Neural cell (in vitro differentiated cells): ENCODE measurements around the gene JOSD1. TPM values are rescaled to one million over a fixed set of nuclear protein-coding genes. Genes with fewer than 3 reads are reported as not detected.

ENCODE experiments used
- H2AFZ ChIP-seq: fragments of 200-600, 300-800 bp; sonication (generic), shearing (Covaris generic); 2 replicates; pipeline ENCODE4 v1.6.0; 2014; ENCODE audit warnings: low read depth, mild to moderate bottlenecking, antibody characterized with exemption, low read length, moderate library complexity
- H3F3A ChIP-seq: fragments of 200-600 bp; shearing (Covaris generic); 2 replicates; pipeline ENCODE4 v1.6.1; 2016; ENCODE audit warnings: mild to moderate bottlenecking, moderate library complexity, mixed read lengths, antibody characterized with exemption, low read length; ENCODE audit not compliant: insufficient read depth, poor library complexity, severe bottlenecking
- H3K27ac ChIP-seq: fragments of 200-600, 300-800 bp; sonication (generic), shearing (Covaris generic); 2 replicates; pipeline ENCODE4 v1.5.1; 2014; ENCODE audit warnings: mild to moderate bottlenecking, low read length, moderate library complexity
- H3K27me3 ChIP-seq: fragments of 300-800, 200-600 bp; sonication (generic), shearing (Covaris generic); 2 replicates; pipeline ENCODE4 v1.6.0; 2014; ENCODE audit warnings: mild to moderate bottlenecking, low read depth, low read length, moderate library complexity; ENCODE audit not compliant: insufficient read depth
- H3K36me3 ChIP-seq: fragments of 300-800, 200-600 bp; sonication (generic), shearing (Covaris generic); 2 replicates; pipeline ENCODE4 v1.5.1; 2014; ENCODE audit warnings: mild to moderate bottlenecking, antibody characterized with exemption, low read length, moderate library complexity; ENCODE audit not compliant: insufficient read depth
- H3K4me2 ChIP-seq: fragments of 300-800, 200-600 bp; sonication (generic), shearing (Covaris generic); 2 replicates; pipeline ENCODE4 v1.6.0; 2014; ENCODE audit warnings: mild to moderate bottlenecking, low read length
- H3K4me3 ChIP-seq: fragments of 300-800, 200-600 bp; sonication (generic), shearing (Covaris generic); 2 replicates; pipeline ENCODE4 v1.5.1; 2014; ENCODE audit warnings: mild to moderate bottlenecking, low read length, moderate library complexity
- H3K79me2 ChIP-seq: fragments of 200-600 bp; shearing (Covaris generic); replicated peaks from 2 replicates; pipeline ENCODE4 v1.6.0; 2014; ENCODE audit warnings: mild to moderate bottlenecking, low read length, moderate library complexity; ENCODE audit not compliant: insufficient read depth
- H3K9ac ChIP-seq: fragments of 300-800, 200-600 bp; sonication (generic), shearing (Covaris generic); 2 replicates; pipeline ENCODE4 v1.6.1; 2016; ENCODE audit warnings: mild to moderate bottlenecking, low read length, mixed read lengths
- H3K9me2 ChIP-seq: fragments of 200-600 bp; shearing (Covaris generic); 2 replicates; pipeline ENCODE4 v1.6.1; 2016; ENCODE audit warnings: mild to moderate bottlenecking, low read length, mixed read lengths; ENCODE audit not compliant: insufficient read depth
- H3K9me3 ChIP-seq: fragments of 200-600, 300-800 bp; sonication (generic), shearing (Covaris generic); 2 replicates; pipeline ENCODE4 v1.6.1; 2016; ENCODE audit warnings: mild to moderate bottlenecking, mixed run types, low read length, moderate library complexity, mixed read lengths
- H4K20me1 ChIP-seq: fragments of 200-600 bp; shearing (Covaris generic); 2 replicates; pipeline ENCODE4 v1.6.1; 2016; ENCODE audit warnings: mild to moderate bottlenecking, mixed run types; ENCODE audit not compliant: insufficient read depth
- EP300 ChIP-seq: fragments of 450-650 bp; conservative IDR thresholded peaks from 2 replicates; pipeline ENCODE4 v1.6.1; 2014; ENCODE audit warnings: antibody characterized with exemption, mild to moderate bottlenecking, moderate library complexity; ENCODE audit not compliant: poor library complexity, severe bottlenecking
- EZH2 ChIP-seq: fragments of 200-600, 300-800 bp; shearing (Covaris generic), sonication (generic); IDR thresholded peaks from 2 replicates; pipeline ENCODE4 v1.6.1; 2014; ENCODE audit warnings: antibody characterized with exemption, low read length, borderline replicate concordance, mild to moderate bottlenecking; ENCODE audit not compliant: insufficient read depth, poor library complexity, severe bottlenecking
- MXI1 ChIP-seq: fragments of 450-650 bp; conservative IDR thresholded peaks from 2 replicates; pipeline ENCODE4 v1.6.1; 2014; ENCODE audit warnings: antibody characterized with exemption, mild to moderate bottlenecking; ENCODE audit not compliant: poor library complexity, severe bottlenecking
- POLR2AphosphoS5 ChIP-seq: IDR thresholded peaks from 2 replicates; pipeline ENCODE4 v1.6.1; 2012
- RAD21 ChIP-seq: fragments of 450-650 bp; conservative IDR thresholded peaks from 2 replicates; pipeline ENCODE4 v1.6.1; 2014; ENCODE audit warnings: antibody characterized with exemption, mild to moderate bottlenecking, moderate library complexity
- SMC3 ChIP-seq: fragments of 450-650 bp; conservative IDR thresholded peaks from 2 replicates; pipeline ENCODE4 v1.6.1; 2014; ENCODE audit warnings: antibody characterized with exemption, mild to moderate bottlenecking, moderate library complexity; ENCODE audit not compliant: poor library complexity
- TAF1 ChIP-seq: IDR thresholded peaks from 2 replicates; pipeline ENCODE4 v1.6.1; 2012; ENCODE audit warnings: low read depth
- polyA plus RNA-seq: library from polyadenylated mRNA; depleted of rRNA; stranded (reverse); fragments of >200 nt; gene quantifications from 2 replicates; pipeline ENCODE4 v1.2.3, GENCODE V29; 2014
- TF ChIP-seq, protein P1 (sequence below): fragments of 450-650 bp; IDR thresholded peaks from 2 replicates; pipeline ENCODE4 v1.5.1; 2014; ENCODE audit warnings: antibody characterized with exemption, mild to moderate bottlenecking, moderate library complexity; ENCODE audit not compliant: poor library complexity, severe bottlenecking
- TF ChIP-seq, protein P2 (sequence below): IDR thresholded peaks from 2 replicates; pipeline ENCODE4 v1.6.1; 2012; ENCODE audit warnings: borderline replicate concordance

The JOSD1 gene
- polyA plus RNA-seq, 1 donor from 2014 or later = 71.3 TPM

DNA sequence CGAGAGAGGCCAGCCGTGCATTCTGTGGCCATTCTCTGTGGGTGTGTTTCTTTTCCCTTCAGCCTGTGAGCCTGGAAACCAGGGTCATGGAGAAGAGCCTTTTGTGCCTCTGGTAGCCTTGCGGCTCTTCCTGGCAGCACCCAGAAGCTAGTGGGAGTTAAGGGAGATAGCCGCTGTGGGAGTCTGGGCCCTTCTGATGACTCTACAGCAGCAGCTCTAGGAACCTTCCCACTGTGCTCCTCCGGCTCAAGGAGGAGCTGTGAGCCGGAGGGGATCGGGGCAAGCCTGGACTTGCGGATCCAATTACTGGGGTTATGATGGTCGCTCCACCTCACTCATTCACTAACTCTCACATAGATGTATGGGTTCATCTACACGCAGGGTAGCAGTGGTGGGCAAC, 15.5 kb upstream of the JOSD1 start:
- no peaks in the 10 kb centered on the region for H3F3A ChIP-seq
- no peaks in the 10 kb centered on the region for H3K36me3 ChIP-seq
- H4K20me1 ChIP-seq = no peaks in the 10 kb centered on the region

DNA sequence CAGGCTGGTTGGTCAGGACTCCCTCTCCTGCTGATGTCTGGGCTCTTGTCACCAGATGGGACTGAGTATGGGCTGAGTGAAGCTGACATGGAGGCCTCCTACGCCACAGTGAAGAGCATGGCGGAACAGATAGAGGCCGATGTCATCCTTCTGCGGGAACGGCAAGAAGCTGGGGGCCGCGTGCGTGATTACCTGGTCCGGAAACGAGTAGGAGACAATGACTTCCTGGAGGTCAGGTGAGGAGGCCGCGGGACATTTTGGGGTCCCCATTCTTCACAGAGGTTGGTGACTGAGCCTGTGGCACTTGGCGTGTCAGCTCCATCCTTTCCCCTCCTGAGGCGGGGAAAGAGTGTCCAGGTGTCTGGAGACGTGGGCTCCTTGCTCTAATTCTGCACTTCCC, 15.1 kb upstream of the JOSD1 start:
- H4K20me1 ChIP-seq = no peaks in the 10 kb centered on the region

More for the DNA sequence above, 15.5 kb upstream of the JOSD1 start:
- Histone ChIP-seq H3K27me3 (no peaks in the 10 kb centered on the region), H3K27ac (no peak overlapping the region), H2AFZ (no peak overlapping the region), H3K79me2 (peaks cover 34% of the 10 kb centered on the region), H3K4me3 (no peak overlapping the region), H3K9me3 (no peaks in the 10 kb centered on the region), H3K4me2 (no peak overlapping the region), H3K9me2 (no peaks in the 10 kb centered on the region), H3K9ac (no peak overlapping the region)
- TF ChIP-seq RAD21 = no peak
- no peak for TF ChIP-seq MXI1
- TF ChIP-seq, protein P1, sequence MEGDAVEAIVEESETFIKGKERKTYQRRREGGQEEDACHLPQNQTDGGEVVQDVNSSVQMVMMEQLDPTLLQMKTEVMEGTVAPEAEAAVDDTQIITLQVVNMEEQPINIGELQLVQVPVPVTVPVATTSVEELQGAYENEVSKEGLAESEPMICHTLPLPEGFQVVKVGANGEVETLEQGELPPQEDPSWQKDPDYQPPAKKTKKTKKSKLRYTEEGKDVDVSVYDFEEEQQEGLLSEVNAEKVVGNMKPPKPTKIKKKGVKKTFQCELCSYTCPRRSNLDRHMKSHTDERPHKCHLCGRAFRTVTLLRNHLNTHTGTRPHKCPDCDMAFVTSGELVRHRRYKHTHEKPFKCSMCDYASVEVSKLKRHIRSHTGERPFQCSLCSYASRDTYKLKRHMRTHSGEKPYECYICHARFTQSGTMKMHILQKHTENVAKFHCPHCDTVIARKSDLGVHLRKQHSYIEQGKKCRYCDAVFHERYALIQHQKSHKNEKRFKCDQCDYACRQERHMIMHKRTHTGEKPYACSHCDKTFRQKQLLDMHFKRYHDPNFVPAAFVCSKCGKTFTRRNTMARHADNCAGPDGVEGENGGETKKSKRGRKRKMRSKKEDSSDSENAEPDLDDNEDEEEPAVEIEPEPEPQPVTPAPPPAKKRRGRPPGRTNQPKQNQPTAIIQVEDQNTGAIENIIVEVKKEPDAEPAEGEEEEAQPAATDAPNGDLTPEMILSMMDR = no peak
- no peak for TF ChIP-seq POLR2AphosphoS5
- no peak for TF ChIP-seq EZH2
- TF ChIP-seq, protein P2, sequence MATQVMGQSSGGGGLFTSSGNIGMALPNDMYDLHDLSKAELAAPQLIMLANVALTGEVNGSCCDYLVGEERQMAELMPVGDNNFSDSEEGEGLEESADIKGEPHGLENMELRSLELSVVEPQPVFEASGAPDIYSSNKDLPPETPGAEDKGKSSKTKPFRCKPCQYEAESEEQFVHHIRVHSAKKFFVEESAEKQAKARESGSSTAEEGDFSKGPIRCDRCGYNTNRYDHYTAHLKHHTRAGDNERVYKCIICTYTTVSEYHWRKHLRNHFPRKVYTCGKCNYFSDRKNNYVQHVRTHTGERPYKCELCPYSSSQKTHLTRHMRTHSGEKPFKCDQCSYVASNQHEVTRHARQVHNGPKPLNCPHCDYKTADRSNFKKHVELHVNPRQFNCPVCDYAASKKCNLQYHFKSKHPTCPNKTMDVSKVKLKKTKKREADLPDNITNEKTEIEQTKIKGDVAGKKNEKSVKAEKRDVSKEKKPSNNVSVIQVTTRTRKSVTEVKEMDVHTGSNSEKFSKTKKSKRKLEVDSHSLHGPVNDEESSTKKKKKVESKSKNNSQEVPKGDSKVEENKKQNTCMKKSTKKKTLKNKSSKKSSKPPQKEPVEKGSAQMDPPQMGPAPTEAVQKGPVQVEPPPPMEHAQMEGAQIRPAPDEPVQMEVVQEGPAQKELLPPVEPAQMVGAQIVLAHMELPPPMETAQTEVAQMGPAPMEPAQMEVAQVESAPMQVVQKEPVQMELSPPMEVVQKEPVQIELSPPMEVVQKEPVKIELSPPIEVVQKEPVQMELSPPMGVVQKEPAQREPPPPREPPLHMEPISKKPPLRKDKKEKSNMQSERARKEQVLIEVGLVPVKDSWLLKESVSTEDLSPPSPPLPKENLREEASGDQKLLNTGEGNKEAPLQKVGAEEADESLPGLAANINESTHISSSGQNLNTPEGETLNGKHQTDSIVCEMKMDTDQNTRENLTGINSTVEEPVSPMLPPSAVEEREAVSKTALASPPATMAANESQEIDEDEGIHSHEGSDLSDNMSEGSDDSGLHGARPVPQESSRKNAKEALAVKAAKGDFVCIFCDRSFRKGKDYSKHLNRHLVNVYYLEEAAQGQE = no peak
- no peak for TF ChIP-seq SMC3
- TF ChIP-seq TAF1 = no peak
- no peak for TF ChIP-seq EP300

More for the DNA sequence above, 15.1 kb upstream of the JOSD1 start:
- Histone ChIP-seq H3K4me2 (no peak overlapping the region), H3K9me3 (no peaks in the 10 kb centered on the region), H3K9ac (no peak overlapping the region), H2AFZ (no peak overlapping the region), H3K27ac (no peak overlapping the region), H3K4me3 (no peak overlapping the region), H3K9me2 (no peaks in the 10 kb centered on the region), H3K36me3 (no peaks in the 10 kb centered on the region), H3F3A (no peaks in the 10 kb centered on the region), H3K27me3 (no peaks in the 10 kb centered on the region), H3K79me2 (peaks cover 38% of the 10 kb centered on the region)
- TF ChIP-seq TAF1 (no peak), EZH2 (no peak)
- TF ChIP-seq, protein P1 = no peak
